Esophagus muscularis mucosa (tissue), 4 donors: Measurements from ENCODE around the gene LPO.

Experiments used
- CTCF ChIP-seq, 3 experiments: fragments of 200-600 bp in 2 of 3; fragments of 450-650 bp in 1 of 3; sonication (generic) in 2 of 3; IDR thresholded peaks; one replicate each; pipeline ENCODE4 v1.5.1; 2017 to 2019; ENCODE audit warnings: antibody characterized with exemption in 3 of 3, mild to moderate bottlenecking in 2 of 3, moderate library complexity in 1 of 3
- EP300 ChIP-seq: sonication (generic); formaldehyde crosslinking; IDR thresholded peaks from one replicate; pipeline ENCODE4 v1.6.1; 2017; ENCODE audit warnings: antibody characterized with exemption
- POLR2A ChIP-seq: fragments of 450-650 bp; IDR thresholded peaks from one replicate; pipeline ENCODE4 v1.6.1; 2017; ENCODE audit warnings: antibody characterized with exemption, moderate library complexity, mild to moderate bottlenecking, low read depth
- POLR2AphosphoS5 ChIP-seq, 2 donors: sonication (generic); formaldehyde crosslinking; IDR thresholded peaks; one replicate each; pipeline ENCODE4 v1.6.1; 2017; ENCODE audit warnings: antibody characterized with exemption in 2 of 2

DNA sequence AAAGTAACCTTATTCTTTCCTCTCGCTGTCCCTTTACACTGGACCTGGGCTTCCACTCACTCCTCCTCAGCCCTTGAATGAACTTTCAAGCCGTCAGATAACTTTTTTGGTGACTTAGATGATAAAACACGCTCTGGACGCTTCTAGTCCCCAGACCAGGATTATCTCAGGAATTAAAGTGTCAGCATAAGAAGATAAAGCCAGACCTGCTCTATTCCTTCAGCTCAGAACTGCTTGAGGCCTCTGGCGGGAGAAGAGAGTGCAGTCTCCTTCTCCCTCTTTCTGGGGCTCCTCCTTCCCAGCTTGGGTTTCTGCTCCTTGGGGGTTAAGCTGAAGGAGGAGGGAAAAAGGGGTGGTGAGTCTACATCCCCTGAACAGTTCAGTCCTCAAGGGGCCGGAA, 6.6 kb downstream of the LPO start:
- no peak for TF ChIP-seq POLR2A
- no peak for TF ChIP-seq CTCF (IDR thresholded peaks at IDR 0.05)
- TF ChIP-seq EP300 = no peak
- TF ChIP-seq POLR2AphosphoS5 (IDR thresholded peaks at IDR 0.05) = no peak
